Stimulated activated CD8-positive, alpha-beta memory T cell treated with anti-CD3 and anti-CD28 coated beads, Interleukin-15, amount 100 ng/mL, for 48 hours (primary cell): ENCODE data around the gene ZAP70.

Source experiments
- DNase-seq, 2 donors: peaks; one replicate each; pipeline ENCODE4 v3.0.0-alpha.2; 2020; ENCODE audit warnings: low read depth in 2 of 2

The ZAP70 gene

DNA sequence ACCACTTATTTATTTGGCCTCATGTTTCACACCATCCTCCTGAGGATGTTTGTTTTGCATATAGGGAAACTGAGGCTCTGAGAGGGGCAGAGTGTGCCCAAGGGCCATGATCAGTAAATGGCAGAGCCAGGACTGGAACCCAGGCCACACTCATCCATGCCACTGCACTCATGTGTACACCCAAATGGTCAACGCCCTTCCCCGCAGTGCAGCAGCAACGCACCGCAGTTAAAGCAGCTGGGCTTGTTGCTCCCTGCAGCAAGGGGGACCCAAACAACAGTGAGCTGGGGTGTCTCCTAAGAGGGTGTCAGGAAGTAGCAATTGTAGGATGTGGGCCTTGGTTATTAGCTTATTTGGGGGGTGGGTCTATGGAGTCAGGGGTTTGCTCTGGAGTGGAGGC lies 36.6 kb downstream of the ZAP70 start:
- DNase-seq: no peak

DNA sequence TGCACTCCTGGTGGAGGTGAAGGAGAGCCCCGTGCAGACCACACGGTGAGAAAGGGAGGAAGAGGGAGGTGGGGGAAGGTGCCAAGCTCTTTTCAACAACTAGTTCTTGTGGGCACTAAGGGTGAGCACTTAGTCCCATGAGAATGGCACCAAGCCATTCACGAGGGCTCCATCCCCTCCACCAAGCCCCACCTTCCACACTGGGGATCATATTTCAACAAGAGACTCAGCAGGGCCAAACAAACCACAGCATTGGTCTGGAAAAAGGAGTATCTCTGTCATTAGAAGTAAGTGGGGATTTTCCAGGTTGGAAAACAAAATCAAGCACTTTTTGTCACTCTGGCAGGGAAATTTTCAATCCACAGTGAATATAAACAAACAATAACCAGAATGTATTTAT lies 38.4 kb downstream of the ZAP70 start:
- no peak for DNase-seq

DNA sequence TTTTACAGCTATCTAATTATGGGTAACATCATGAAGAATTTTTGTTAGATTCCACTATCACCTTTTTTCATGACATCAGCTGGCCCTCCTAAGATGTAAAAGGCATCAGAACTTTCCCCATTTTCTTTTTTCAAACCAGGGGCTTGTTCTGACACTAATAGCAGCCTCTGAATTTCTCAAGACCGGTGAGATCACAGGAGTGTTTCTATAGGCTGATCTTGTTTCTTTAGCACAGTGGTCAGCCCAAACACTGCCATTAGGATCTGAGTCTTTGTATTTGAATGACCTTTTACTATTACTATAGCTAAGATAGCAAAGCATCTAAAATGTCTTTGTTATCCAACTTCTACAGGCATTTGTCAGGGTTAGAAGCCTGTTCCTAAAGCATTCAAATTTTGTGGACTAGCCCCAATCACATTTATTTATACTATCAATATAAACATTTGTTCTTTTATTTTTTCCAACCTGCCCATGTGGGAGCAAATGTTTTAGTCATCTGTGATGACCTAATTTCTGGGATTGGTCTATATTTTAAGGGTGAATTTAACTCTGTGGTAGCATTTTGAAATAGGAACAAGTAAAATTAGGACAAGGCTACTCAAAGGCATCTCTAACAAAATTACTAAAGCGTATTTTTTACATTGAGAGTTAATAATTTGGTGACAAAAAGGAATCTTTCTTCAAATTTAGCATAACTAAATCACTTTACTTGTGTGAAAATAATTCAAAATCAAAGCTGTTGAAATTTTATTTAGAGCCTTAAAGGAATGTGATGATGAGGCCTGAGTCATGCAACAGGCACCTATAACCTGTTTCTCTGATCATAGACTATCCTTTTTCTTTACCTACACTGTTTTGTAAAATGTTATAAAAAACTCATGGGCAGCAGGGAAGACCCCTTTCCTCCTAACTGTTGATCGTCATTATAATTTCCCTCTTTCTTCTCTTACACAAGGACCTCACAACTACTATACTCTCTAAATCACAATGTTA lies 39.3 kb downstream of the ZAP70 start:
- no peak for DNase-seq

DNA sequence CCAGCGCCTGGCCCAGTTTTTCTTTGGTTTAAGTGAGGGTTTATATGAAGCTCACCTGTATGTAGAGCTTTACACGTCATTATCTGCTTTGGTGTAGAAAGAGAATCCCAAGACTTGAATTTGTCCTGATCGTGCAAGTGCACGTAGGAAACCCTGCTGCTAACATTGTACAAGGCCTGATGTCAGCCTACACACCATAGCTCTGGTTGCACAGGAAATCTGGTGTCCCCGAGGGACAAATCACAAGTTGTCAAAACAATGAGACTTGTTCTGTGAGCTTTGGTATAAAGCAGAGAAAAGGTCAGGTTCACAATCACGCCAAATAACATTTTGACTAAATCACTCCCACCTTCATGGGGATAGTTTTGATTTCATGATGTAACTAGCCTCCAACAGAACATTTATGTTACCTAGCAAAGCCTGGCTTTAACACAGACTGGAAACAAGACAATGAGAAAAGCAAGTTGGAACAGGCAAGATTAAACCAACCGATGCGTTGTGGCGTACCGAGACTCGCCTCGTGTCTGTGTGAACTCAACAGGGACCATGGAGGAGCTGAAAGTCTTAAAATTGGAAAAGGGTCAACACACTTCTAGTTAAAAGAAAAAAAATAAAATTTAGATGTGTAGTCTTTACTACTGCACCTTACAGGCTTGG lies 41.4 kb downstream of the ZAP70 start:
- DNase-seq: no peak

DNA sequence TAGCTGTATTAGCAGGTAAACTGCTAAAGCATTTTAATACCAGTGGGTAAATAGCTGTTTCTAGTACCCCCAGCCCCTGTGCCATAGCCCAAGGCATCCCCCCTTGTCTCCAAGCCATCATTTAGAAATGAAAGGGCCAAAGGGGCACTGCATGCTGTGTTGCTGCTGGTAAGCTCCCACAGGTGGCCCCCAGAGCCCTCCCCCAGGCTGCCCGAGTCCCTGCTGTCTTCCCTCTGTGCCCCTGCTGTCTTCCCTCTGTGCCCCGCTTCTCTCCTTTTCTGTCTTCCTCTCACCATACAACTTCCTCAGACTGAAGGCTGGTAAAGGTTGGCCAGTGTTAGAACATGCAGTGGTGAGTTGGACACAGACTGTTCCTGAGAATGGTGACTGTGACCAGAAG lies 42.1 kb downstream of the ZAP70 start:
- DNase-seq: no peak

DNA sequence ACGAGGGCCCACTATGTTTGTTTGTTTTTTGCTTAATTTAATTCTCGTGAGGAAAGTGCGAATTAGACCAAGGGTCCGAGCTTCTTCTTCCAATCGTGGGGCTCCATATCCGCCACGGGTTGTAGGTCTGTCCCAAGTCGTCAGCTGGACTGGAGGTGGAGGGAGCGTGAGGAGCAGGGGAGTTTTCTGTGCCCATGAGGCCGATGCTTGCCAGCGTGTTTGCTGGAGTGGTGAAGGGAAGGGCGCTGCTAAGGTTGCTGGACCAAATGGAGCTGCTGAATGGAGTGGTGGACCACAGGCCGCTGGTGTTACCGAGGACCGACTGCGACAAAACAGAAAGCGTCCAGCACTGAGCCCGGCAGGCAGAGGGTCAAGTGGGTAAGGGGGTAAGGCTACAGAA lies 43.7 kb downstream of the ZAP70 start:
- no peak for DNase-seq

DNA sequence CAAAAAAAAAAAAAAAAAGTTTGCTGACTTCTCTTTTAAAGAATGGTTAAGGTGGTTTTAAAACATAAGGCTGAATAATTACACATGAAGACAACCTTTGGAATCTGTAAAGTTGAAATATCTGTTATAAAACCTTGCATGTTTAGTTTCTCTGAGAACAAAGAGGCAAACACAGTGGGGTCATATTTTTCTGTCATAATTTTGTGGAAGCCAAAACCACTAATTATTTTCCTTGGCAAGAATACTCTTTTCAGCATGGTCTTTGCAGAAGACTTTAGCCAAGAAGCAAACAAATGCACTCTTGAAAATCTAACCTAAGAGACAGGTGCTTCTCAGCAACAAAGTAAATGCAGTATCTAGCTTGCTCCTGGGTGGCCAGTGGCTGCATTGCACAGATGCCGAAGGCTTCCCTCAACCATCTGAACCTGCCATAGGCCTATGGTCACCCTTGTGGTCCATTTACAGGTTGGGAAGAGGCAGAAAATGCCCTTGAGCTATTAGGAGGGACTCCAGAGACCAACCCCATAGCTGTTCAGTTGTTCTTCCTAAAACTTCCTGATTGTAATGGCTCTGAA lies 44.8 kb downstream of the ZAP70 start:
- DNase-seq: no peak

DNA sequence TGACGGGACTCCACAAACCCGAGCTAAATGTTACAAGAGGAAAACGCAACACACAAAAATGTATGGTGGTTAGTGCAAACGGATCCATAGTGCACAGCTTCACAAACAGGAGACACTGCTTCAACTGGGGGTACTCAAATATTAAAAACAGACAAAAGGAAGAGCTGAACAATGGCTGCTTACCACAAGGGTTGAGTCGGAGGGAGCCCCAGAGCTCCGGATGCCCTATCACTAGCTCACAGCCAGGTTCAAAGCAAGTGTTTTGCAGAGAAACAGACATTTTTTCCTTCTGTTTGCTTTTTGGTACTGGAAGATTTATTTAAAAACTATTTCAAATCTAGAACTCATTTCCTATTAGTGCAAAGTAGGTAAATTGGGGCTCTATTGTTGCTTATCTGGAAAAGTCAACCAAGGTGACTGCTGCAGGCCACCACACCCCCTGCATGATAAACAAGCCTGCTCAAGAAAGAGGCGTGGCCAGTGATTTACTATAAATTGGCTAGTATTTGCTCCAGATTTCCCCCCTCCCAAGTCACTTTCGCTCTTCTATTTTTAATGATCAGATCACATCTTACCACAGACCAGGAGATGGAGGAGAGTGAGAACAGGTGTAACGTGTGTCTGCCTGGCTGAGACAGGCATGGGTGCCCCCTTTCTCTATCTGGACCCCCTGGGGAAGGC lies 46.5 kb downstream of the ZAP70 start:
- DNase-seq: no peak

DNA sequence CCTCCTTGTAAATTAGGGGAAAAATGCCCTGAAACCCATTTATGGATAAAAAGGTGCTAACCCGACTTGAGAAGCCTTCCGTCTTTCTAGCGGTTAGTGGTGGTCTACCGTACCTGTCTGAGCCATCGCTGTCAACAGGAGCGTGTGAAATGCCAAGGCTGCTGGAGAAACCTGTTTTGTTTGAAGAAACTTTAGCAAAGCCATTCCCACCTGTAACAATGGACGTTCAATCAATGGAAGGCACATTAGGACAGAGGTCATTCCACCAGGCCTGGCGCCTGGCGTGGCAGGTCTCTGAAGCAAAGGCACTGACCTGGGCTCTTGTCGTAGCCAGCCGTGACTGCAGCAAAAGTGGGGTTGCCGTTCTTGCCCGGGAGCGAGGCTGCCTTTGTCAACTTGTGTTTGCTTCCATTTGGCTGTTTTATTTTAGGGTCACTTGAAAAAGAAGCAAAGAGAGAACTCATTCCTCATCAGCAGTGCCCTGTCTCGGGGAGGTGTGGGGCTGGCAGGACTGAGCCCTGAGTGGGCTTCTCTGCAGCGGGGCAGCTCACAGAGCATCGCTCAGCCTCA lies 47.2 kb downstream of the ZAP70 start:
- DNase-seq: no peak

DNA sequence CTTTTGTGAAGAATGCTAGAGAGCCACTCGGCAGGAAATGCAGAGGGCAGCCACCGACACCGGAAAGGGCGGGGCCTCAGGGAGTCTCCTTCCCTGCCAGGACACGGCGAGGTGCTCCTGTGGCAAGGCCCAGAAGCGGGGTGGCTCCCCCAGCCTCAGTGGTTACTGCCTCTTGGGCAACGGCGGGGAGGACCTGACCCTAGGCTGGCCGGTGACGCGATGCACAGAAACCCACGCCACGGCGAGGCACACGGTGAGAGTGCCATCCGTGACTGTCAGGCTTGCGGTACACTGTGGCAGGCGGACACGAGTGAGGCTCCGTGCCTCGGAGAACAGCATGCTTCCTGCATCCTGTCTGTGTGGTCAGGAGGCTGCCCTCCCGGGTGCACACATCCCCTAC lies 47.8 kb downstream of the ZAP70 start:
- peak; percentile 38 to 39 for DNase-seq

DNA sequence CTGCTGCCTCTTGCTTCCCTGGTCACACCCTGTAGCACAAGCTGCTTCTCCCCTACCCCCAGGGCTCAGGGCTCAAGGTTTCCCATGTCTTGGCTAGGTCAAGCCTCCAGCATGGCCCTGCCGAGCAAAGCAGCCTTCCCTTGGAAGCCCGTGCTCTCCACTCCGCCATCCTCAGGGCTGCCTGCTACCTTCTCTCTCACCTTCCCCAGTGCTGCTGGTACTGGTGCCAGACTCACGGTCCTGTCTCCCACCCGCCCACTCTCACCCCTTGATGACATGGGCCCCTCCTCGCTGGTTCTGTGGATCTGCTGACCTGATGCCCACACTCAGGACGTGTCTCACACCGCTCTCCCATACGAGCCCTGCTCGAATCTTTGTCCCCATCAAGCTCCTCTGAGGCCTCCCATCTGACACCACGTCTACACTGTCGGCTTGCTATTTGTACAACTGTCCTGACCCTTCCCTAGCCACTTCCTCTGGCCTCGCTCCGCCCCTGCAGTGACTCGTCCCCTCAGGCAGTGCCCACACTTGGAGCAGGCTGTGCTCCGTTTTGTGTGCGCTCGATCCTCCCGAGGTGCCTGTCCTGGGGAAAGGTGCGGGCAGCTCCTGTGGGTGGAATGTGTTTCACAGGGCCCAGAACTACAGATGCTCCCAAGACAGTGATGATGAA lies 49.9 kb downstream of the ZAP70 start:
- DNase-seq: no peak

DNA sequence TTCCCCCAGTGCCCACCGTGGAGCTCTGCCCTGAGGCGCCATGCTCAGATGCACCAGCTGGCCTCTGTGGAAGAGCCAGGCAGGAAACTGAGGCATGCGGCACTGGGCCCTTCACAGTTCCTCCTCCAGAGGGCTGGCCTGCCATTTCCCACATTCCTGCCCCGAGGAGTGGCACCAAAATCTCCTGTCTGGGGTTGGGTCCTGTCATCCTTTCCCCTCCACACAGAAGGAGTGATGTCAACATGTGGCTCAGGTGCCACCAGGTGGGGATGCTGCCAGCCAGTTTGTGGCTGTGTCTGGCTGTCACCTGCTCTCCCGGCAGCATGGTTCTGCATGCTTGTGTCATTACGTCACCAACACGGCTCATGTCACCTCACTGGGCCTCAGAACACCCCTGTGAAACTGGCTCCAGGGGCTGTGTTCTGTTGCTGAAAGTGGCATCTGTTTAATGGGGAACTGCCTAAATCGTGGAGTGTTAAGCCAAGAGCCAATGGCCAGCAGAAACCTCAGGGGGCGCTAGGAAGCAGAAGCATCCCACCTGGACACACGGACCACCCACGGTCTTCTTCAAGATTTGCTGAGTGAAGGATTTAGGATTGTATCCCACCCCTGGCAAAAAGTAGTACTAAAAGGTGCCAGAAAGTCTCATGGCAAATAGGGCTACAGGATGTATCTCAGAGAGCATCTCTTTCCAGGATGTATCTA lies 51.3 kb downstream of the ZAP70 start:
- DNase-seq: no peak

DNA sequence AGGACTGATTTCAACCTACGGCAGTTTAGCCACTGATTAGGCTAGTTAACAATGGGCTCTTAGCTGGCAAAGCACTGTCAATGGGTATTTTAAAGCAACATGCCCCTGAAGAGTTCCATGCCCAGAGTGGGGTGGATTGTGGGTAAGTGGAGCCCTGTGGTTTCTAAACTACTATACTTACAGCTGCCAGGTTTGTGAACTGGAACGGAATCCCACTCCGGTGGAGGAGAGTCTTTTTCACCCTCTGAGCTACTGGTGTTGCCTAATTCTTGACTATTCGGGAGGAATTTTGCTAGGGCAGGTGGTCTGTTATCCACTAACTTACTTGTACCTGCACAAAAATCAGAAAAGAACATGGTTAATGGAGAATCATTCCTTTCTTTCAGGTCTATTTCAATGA lies 52.6 kb downstream of the ZAP70 start:
- no peak for DNase-seq

DNA sequence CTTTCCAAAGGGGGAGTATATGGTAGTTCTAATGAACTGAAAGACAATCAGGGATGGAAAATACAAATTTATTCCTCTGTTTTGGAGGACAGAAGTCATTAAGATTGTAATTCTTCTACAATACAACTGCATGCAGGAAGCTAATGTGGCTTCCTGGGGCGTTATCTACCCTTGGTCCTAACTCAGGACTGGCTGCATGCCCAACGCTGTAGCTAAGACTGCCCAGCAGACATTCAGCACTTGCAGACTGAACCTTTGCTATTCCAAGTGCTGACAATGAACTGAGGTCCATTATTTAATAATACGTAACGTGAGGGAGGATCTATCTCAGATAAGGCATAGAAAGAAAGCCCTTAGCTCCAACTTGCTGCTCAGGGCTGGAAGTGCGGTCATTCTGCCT lies 53.2 kb downstream of the ZAP70 start:
- no peak for DNase-seq

DNA sequence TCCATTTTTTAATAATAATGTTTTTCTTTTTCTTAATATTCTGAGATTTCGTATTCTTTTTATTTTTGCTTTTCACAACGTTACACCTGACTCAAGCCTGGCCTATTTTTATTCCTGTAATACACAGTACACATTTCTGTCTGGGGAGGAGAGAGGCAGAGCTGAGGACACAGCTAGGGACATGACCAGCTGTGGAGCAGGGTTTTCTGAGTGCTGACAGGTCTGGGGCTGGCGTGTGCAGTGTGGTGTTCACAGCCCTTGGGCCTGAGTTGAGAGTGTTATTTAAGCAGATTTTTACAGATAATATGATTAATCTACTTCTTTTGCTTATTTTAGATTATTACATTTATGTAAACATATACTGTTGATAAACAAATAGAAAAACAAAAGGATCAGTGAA lies 55.9 kb downstream of the ZAP70 start:
- DNase-seq: no peak

DNA sequence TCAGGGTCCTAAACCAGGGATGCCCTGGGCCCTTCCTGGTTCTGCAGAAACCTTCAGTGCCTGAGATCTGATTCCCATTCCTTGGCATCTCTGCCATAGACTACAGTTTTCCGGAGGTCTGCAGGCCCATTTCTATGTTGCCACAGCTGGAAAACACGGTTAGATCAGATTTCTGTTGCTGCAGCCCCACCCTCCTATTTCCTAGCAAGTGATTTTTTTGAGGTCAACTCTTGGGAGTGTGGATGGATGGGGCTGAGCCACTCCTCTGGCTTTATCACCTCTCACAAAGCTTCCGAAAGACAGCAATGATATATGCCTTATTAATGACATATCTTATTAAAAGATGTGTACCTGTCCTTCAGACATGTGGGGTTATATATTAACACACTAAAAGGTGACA lies 56.3 kb downstream of the ZAP70 start:
- DNase-seq: no peak

DNA sequence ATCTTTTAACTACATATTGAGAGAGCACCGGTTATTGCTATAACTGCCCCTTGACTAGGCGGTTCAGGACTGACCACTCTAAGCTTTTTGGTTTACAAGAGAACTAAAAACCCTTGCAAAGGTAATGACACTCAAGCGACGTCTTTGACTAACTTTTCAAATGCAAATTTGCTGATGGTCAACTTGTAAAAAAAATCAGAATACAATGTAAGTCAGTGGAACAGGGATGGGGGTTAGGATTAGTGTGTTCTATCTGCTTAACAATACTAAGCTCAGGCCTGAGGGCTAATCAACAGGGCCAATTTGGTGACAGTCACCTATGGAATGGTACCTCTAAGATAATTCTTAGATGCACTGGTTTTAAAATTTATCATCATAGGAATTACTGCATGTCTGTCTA lies 57.1 kb downstream of the ZAP70 start:
- no peak for DNase-seq

DNA sequence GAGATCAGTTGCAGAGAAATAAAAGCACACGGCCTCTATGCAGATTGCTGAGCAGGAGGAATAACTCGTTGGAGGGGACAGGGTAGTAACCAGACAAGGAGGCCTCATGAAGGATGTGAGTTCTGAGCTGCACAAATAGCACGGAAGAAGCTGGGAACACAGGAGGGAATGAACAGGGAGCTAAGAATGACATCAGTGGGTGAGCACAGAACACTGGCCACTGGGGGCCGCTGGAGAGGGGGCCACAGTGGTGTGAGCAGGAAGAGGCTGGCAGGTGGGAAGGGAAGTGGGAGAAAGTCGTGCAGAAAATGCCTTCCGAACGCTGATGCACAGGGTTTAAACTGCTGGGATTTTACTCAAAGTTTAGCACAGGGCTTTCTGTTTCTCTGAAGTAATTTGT lies 61.0 kb downstream of the ZAP70 start:
- DNase-seq: no peak

DNA sequence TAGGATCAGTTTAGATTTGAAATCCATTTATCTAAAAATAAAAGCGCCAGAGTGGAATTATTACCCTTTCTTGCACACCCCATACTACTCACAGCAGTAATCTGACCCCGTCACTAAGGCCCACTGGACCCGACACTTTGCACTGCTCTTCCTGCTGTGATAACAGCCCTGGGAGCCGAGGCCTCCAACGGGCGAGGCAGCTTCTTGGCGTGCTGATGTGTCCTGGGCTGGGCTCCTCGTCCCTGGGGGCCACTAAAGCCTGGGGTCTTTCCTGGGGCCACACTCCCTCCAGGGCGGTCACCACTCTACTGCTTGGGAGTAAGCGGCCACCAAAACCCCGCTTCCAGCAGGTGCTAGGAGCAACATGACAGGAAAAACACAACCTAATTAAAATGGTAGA lies 61.7 kb downstream of the ZAP70 start:
- no peak for DNase-seq

DNA sequence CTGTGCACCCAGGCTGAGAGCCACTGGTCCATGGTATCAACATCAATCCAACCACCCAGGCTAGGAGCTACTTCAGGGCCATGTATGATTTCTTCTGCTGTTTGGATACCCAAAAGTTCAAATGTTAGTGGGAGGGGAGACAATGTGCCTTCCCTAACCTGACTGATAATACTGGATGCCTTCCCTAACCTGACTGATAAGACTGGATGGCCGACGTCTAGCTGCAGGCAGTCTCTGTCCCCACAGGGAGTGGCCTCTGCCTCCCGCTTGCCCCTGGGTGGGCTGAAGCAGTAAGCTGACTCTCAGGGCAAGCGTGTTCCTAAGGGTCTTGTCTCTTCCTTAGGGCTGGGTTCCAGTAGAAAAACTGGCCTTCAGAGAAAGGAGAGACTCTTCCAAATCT lies 65.8 kb downstream of the ZAP70 start:
- DNase-seq: no peak

DNA sequence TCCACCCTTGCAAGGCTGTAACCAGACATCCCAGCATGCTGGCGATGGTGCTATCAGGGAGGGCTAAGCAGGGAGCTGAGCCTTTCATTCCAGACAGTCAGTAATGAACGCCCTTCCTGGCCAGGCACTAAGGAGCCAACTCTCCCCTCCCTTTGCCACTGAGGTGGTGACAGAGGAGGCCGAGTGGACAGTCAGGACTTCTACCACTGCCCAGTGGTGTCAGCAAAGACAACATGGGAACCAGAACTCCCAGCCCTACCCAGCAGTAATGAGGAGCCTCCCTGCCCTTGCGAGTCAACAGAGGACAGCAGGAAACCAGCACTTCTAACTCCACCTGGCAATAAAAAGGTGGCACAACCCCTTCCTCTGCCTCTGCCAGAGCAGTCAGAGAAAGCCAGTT lies 68.6 kb downstream of the ZAP70 start:
- no peak for DNase-seq
